NB4 (cell line): ENCODE data around the gene NFATC4.
"Not testable (repeated sequence)": the region's sequence is repeated elsewhere in the genome, so short reads cannot be mapped to it uniquely, and the experiment has no call there.

ENCODE experiments used
- DNase-seq: peaks from one replicate; pipeline ENCODE4 v3.0.0; 2010; ENCODE audit warnings: low read depth
- H3K4me3 ChIP-seq: one replicate; pipeline ENCODE4 v1.5.1; 2011; ENCODE audit warnings: mild to moderate bottlenecking, low read depth, low read length, moderate library complexity
- MYC ChIP-seq: IDR thresholded peaks from 2 replicates; pipeline ENCODE4 v1.6.1; 2011; ENCODE audit warnings: low read depth, low read length
- POLR2A ChIP-seq: IDR thresholded peaks from 2 replicates; pipeline ENCODE4 v1.6.1; 2011; ENCODE audit warnings: mild to moderate bottlenecking; ENCODE audit not compliant: insufficient read length; ENCODE audit errors: extremely low read depth
- TF ChIP-seq, protein P1 (sequence below): IDR thresholded peaks from 2 replicates; pipeline ENCODE4 v1.6.1; 2011; ENCODE audit warnings: low read depth, low read length
- TF ChIP-seq, protein P2 (sequence below): IDR thresholded peaks from one replicate; pipeline ENCODE4 v1.5.1; 2012; ENCODE audit warnings: low read depth, low read length

The NFATC4 gene

GRCh38 chr14:24382064-24382371, 14.0 kb downstream of the NFATC4 start:
- no peak for DNase-seq
- no peak overlapping the region for H3K4me3 ChIP-seq
- TF ChIP-seq MYC (no peak), POLR2A (no peak)
- TF ChIP-seq, protein P1, sequence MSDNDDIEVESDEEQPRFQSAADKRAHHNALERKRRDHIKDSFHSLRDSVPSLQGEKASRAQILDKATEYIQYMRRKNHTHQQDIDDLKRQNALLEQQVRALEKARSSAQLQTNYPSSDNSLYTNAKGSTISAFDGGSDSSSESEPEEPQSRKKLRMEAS: no peak
- TF ChIP-seq, protein P2, sequence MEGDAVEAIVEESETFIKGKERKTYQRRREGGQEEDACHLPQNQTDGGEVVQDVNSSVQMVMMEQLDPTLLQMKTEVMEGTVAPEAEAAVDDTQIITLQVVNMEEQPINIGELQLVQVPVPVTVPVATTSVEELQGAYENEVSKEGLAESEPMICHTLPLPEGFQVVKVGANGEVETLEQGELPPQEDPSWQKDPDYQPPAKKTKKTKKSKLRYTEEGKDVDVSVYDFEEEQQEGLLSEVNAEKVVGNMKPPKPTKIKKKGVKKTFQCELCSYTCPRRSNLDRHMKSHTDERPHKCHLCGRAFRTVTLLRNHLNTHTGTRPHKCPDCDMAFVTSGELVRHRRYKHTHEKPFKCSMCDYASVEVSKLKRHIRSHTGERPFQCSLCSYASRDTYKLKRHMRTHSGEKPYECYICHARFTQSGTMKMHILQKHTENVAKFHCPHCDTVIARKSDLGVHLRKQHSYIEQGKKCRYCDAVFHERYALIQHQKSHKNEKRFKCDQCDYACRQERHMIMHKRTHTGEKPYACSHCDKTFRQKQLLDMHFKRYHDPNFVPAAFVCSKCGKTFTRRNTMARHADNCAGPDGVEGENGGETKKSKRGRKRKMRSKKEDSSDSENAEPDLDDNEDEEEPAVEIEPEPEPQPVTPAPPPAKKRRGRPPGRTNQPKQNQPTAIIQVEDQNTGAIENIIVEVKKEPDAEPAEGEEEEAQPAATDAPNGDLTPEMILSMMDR: no peak

DNA sequence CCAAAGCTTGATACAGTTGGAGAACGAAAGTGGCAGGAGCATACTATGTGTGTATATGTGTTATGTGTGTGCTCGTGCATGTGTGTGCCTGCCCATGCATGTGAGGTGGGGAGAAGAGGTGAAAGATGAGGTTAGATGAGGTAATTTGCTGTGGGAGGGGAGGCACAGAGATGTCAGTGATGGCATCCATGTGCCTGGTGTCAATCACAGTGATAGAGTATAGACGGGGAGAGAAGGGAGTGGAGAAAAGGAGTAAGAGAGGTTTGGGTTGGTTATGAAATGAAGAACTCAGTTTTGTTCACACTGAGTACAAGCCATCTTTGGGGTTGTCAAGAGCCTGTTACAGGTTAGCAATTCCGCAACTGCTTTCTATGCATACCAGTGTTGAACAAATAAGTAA, 16.2 kb downstream of the NFATC4 start:
- DNase-seq: no peak
- no peak overlapping the region for H3K4me3 ChIP-seq
- TF ChIP-seq POLR2A (no peak), MYC (no peak)
- TF ChIP-seq, protein P1: no peak
- TF ChIP-seq, protein P2: no peak

GRCh38 chr14:24385524-24385923, 17.5 kb downstream of the NFATC4 start:
- no peak for DNase-seq
- H3K4me3 ChIP-seq: no peak overlapping the region
- TF ChIP-seq, protein P2: no peak
- TF ChIP-seq, protein P1: no peak
- TF ChIP-seq POLR2A (no peak), MYC (no peak)

- H3K4me3 ChIP-seq: no peak overlapping the region
- no peak for TF ChIP-seq POLR2A
- TF ChIP-seq, protein P1: no peak
- DNase-seq: no peak
Observed at GRCh38 chr14:24387009-24387345, 19.0 kb downstream of the NFATC4 start.

DNA sequence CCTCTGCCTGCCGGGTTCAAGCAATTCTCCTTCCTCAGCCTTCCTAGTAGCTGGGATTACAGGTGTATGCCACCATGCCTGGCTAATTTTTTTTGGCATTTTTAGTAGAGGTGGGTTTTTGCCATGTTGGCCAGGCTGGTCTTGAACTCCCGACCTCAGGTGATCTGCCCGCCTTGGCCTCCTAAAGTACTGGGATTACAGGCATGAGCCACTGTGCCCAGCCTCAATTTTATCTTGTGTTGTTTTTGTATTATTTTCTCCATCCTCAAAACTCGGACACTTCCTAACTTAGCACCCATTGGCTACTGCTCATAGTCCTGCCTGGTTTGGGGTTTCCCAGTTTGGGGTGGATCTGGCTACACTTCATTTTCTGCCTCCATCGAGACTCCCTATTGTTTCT, 19.6 kb downstream of the NFATC4 start:
- not testable (repeated sequence) for DNase-seq, H3K4me3 ChIP-seq

GRCh38 chr14:24388474-24389179, 20.6 kb downstream of the NFATC4 start:
- DNase-seq: no peak
- TF ChIP-seq MYC (no peak), POLR2A (no peak)
- TF ChIP-seq, protein P1: no peak
- TF ChIP-seq, protein P2: no peak
- no peak overlapping the region for H3K4me3 ChIP-seq

DNA sequence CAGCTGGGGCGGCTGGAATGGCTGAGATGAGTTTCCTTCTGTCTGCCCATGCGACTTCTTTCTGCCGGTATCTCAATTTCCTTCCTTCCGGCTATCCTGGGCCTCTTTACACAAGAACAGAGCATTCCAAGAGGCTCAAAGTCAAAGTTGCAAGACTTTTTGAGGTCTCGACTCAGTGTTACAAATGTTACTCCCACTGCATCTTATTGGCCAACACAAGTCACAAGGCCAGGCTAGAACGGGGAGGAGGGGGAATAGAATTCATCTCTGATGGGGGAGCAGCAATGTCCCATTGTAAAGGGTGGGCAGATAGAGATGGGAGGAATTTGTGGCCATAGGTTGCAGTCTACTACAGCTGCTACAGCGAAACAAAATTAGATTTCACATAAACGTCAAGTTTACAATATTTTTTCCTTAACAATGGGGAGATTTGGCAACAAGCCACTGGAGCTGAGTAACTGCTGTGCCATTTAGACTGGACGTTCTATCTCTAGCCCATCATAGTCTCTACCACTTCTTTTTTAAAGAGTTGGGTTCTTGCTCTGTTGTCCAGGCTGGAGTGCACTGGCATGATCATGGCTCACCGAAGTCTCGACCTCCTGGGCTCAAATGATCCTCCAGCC, 21.4 kb downstream of the NFATC4 start:
- DNase-seq: no peak
- H3K4me3 ChIP-seq: no peak overlapping the region
- TF ChIP-seq POLR2A (no peak), MYC (no peak)
- TF ChIP-seq, protein P1: no peak
- TF ChIP-seq, protein P2: no peak
